UCSD-AML1 (cell line): ENCODE measurements around the gene RRAGC.
"Not testable (repeated sequence)": the region's sequence is repeated elsewhere in the genome, so short reads cannot be mapped to it uniquely, and the experiment has no call there.

Experiments used
- DNase-seq: peaks from one replicate; lab custom pipeline; 2025; ENCODE audit not compliant: unreplicated experiment; lab: John Stamatoyannopoulos, UW

RRAGC gene

DNA sequence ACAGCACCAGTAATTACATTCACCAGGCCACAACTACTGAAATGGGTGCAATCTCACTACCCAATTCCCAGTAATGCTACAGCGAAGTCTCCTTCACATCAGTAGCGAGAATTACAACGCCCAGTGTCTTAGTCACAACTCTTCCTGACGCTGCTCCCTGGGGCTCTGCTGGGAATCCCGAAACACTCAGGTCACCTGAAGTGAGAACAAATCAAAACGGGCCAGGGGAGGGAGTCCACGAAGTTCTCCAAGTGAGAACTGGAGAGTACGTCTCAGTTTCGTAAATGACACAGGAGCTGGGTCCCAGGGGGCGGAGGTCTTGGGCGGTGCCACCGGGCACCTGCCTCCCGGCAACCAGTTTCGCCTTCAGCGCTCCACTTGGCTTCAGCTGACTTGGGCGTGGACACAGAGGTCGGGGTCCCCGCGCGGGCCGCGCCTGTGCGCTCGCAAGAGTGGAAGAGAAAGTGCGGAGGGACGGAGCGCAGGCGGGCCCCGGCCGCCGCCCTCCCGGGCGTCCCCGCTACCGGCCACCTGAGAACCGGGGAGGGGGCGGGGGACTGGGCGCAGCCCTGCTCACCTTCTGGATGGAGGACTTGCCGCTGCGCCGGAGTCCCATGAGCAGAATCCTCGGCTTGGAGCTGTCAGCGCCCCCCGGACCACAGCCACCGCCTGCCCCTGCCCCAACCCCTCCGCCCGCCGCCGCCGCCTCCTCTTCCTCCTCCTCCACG is 575 bp downstream of the RRAGC start:
- peak; percentile 44 for DNase-seq

DNA sequence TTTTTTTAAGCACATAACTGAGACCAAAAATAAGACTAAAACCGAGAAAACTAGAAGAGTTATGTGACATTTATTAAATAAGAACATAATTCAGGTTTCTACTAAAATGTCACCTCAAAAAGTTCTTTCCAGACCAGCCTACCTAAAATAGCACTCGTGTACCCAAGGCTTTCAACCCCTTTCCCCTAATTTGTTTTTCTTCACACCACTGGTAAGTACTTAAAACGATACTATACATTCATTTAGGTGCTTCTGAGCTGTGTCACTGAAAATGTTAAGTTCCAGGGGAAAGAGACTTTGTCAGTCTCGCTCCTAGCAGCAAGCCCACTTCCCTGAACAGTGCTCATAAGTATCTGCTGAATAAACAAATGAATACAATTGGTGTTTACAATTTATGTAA is 6.8 kb downstream of the RRAGC start:
- no peak for DNase-seq

DNA sequence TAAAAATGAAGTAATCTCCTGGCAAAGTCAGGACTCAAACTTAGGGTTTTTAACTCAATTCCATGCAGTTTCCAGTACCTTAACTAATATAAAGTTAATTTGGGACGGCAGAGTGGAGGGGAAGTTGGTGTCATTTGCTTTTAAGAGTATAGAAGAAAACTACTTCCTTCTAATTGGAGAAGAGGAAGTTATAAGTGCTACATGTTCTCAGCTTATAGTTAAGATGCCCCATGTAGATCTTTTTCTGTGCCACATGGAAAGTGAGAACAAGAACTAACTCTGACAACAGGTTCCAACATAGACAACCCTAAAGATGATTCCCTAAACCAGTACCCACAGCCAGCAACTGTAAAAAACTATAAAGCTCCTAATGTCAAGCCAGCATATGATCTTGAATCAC is 11.5 kb downstream of the RRAGC start:
- no peak for DNase-seq

DNA sequence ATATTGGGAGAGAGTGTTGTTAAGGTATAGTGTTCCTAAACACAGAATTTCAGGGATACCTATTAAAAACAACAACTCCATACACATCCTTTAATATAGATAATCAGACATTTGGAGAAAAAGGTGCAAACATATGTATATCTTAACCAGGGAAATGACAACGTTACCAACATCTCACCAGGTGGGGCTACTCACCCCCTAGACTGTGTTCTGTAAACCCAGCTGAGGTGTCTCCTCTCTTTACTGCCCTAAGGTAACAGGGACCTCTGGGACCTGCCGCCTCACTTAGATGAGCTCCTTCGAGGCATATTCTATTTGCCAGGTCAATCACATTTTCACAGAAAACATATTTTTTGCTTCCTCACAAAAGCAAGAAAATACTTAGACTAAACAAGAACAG is 13.4 kb downstream of the RRAGC start:
- DNase-seq: no peak

DNA sequence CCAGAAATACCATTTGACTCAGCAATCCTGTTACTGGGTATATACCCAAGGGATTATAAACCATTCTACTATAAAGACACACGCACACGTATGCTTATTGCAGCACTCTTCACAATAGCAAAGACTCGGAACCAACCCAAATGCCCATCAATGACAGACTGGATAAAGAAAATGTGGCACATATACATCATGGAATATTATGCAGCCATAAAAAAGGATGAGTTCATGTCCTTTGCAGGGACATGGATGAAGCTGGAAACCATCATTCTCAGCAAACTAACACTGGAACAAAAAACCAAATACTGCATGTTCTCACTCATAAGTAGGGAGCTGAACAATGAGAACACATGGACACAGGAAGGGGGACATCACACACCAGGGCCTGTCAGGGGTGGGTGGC is 14.5 kb downstream of the RRAGC start:
- DNase-seq: not testable (repeated sequence)

DNA sequence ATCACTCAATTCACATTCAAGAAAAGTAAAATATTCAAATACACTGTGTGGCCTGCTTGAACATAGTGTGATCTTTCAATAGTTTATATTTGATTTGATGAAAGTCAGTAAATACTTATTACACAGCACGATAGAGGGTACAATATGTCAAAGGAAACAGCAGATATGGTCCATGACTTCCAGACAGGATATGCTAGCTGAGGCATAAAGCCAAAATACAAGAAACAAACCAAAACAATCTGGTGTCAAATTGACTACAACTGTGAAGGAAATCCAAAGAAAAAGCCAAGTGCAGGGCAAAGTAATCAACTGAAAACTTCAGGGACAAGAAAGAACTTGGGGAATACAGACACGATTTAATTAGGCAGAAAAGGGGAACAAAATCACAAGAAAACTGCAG is 19.3 kb downstream of the RRAGC start:
- DNase-seq: no peak

DNA sequence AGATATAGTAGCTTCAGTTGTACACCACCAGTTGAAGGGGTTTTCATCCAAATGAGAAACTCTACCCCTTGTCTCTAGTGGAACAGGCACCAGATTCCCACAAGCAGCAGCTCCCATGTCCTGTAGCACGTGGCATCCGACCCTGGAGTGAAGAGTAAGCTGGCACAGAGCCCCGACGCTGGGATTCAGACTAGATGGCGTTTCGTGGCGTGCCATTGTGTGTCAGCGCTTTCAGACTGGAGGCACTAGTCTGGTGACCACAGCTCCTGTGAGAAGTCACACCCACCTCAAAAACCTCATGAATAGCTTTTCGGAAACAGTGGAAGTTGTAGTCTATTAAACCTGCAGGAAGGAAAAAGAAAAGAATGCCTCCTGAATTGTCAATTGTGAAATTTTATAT is 20.2 kb downstream of the RRAGC start:
- DNase-seq: no peak

DNA sequence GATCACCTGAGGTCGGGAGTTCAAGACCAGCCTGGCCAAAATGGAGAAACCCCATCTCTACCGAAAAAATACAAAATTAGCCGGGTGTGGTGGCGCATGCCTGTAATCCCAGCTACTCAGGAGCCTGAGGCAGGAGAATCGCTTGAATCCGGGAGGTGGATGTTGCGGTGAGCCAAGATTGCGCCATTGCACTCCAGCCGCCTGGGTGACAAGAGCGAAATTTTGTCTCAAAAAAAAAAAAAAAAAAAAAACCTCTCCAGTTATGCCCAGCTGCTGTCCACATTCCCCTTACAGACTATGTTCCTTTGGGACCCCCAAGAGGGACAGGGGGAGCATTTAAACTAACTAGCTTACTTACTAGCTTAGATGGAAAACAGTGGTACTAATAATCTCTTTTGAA is 23.3 kb downstream of the RRAGC start:
- DNase-seq: not testable (repeated sequence)

DNA sequence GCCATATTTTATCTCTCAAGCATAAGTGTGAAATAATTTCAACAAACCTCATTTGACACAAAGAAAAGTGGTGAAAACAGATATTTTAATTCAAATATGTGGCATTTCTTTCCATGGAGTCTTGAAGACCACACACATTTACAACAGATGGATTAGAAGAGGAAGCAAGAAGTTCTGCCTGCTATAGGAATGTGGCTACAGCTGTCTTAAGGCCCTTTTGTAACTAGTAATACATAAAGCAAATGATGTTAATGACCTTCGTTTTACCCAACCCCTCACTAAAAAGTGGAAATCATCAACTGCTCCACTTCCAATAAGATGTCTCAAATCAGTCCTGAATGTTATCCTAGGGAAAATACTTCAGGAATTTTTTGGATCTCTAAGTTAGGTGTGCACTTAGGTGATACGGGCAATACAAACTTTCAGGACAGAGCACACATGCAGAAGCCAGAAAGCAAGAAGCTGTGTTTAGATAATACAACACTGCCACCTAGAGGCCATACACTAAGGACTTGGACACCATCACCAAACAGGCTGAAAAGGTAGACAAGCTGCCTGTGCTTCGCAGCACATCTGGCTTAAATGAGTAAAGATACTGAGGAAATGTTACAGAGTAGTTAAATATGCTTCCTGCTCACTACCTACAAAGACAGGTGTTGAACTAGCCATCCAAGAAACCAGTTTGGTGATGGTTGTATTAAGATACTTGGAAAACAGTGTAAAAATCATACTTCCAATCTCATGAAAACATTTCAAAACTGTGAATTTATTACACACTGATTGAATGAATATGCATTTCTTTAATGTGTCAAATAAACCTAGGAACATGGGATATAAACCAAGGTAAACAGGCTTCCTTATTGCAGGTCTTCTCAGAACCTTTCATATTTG is 24.4 kb downstream of the RRAGC start:
- no peak for DNase-seq

DNA sequence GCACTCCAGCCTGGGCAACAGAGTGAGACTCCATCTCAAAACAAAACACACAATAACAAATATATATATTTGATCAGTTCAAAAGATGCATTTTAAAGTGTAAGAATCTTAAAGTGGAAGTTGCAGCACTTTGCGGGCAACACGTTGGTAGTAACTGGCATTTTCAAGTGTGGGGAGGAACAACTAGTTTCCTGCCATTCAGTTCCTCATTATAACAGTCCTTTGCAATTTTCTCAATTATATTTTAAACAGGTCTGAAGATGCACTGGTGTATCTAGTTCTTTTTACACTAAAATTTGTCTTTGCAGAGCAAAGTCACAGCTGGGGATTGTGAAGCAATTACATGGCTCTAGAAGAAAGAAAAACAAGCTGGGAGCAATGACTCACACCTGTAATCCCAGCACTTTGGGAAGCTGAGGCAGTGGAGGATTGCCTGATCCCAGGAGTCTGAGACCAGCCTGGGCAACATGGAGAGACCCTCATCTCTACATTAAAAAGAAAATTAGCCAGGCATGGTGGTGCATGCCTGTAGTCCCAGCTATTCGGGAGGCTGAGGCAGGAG is 25.3 kb downstream of the RRAGC start:
- no peak for DNase-seq

DNA sequence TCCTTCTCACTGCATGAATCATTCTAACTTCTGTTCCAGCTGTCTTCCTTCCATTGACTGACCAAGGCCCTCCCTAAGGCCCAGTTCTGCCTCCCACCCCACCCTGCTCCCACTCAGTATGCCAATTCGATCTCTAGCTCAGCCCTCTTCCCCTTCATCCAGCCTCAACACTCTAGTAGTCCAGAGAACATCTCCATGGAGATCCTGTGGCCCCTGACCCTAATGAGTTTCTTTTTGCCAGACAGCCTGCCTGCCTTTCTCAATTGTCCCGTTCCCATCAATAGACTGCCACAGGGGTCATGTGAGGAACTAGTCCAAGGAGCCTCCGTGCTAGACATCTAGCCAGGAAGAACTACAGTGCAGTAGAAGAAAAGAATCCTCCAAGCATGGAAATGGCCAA is 26.4 kb downstream of the RRAGC start:
- no peak for DNase-seq

DNA sequence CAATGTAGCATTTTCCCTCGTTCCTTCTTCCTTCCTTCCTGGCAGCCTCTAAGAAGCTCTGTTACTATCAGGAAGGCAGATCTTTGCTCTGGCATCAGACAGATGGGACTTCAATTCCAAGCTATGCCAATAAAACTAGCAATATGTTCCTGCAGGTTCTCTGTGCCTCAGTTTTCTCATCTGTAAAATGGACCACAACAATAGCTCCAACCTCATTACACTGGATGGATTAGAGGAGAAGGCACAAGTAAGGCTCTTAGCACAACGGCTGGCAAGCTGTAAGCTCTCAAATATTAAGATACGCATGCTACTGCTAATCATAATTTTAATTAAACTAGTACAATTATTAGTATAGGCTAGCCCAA is 27.2 kb downstream of the RRAGC start:
- DNase-seq: no peak

DNA sequence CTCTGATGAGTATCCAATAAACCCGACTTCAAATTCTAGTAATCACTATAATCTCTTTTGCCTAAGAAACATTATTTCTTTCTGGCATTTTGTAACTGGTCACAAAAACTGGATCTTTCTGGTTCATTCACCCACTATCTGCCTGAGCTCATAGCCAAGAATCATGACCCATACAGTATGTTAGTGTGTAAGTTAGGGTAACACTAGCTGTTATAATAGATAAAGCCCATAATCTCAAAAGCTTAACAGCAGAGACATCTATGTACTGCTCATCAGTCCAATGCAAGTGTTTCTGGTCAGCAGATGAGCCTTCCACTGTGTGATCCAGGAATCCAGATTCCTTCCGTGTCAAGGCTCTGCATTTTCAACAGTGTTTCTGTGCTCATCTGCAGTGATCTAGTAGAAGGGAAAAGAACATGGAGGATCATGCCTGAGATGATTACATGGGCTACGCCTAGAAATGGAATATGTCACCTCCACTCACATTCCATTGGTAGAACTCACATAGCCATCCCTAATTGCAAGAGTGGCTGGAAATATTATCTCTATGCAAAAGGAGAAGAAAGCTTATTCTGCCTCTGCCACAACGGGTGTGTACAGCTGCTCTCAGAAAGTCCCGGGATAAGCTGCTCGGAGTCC is 27.7 kb downstream of the RRAGC start:
- DNase-seq: no peak

DNA sequence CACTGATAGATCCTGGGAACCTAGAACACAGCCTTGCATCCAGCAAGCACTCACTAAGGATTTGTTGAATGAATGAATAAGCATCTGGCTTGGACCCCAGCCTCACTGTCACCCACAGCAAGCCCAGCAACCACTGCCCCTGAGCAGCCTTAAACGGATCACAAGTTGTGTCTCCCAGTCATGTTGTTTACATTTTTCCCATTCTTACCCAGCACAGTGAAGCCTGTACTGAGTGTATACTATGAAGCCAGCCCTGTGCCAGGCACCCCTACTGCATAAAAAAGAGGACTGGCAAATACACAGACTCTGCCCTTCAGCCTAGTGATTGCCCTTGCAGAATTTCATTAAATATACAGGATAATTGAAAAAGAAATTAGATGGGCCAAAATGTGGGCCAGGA is 30.2 kb downstream of the RRAGC start:
- DNase-seq: no peak

DNA sequence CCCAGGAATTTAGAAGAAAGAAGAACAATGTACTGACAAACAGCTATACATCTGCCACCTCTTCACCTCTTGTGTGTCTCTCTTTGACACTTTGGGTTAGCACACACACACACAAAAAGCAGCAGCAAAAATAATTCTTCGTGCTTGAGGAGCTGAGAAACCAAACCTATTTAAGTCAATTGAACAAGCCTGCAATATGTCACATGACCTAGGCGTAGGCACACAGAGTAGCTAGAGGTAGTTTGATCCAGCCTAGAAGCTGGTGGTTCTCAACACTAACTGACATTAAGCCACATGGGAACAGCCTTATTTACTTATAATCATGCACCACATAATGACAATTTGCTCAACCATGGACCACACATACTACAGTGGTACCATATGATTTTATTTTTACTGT is 32.3 kb downstream of the RRAGC start:
- no peak for DNase-seq

DNA sequence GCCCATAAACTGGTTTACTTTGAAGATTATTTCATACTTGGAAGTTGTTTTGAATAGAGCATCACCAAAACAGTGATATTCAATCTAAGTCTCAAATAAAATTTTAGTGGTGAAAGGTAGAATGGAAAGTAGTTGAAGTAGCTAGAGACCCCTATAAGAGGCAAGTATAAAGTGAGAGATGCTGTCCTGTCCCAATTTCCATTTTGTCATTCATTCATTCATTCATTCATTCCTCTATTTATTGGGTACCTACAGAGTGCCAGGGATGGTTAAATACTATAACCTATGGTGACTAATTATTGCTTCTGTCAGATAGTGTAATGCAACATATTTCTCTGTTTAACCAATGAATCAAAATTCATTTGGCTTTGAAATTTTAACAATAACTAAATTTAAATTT is 32.7 kb downstream of the RRAGC start:
- DNase-seq: no peak

DNA sequence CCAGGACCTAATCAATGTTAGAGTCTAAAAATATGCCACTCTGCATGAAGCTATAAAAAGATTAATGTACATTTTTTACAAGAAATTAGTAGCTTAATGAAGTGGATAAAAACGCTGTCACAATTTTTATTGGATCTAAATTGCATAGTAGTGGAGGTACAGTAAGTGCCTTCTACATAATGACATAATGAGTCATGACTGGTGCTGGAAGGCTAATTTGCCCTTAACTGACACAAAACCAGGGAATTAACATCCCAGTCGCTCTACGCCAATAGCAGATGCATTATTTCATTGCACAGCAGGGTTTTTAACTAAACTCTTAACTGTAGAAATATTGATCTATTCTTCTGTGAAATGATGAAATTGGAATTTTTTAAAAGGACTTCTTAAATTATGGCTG is 33.3 kb downstream of the RRAGC start:
- no peak for DNase-seq

DNA sequence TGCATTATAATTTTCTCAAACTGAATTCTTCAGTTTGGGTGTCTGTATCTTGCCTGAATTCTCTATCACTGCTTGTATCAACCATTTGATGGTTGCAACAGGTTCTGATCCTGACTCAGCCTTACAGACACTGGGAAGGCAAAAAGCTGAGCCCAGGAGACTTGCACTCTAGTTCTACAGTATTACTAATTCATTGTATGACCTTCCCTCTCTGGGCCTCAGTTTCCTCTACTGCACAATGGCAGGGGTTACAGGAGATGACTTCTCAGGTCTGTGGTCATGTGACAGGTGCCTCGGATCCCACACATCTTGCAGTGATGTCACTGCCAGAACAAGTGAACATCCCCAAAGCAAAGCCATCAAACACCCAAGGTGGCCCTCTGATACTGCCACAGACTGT is 38.7 kb downstream of the RRAGC start:
- DNase-seq: no peak

DNA sequence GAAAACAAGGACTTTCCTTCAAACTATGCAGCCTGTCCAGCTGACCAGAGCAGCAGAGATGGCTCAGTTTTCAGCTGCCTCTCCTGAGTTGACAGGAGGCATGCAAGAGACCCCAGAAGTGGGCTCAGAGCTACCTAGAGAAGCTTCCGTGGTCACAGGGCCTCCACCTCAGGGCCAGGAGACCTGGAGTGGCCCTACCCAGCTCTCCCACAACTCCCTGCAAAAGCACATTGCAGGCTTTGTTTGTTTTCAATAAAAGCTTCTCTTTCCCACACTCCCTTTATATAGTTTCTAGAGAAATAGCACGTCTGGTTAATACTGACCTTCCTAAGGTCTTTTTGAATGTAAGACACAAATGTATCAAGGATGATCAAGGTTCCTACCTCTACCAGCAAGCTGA is 40.1 kb downstream of the RRAGC start:
- no peak for DNase-seq

DNA sequence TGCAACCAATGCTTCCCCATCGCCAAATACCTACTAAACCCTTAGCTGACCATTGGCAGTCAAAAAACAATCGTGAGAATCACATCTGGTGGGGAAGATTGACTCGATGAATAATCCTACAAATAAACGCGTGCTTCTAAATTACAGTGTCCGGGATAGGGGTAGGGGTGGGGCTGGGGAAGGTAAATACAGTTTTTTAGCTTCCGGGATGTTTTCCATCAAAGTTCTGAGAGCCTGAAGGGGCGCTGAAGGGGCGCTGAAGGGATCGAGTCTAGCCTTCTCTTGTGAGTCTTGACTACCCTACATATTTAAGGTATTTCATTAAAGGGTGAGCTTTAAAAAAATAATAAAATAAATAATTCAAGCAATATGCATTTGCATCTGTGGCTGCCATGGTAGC is 40.5 kb downstream of the RRAGC start:
- no peak for DNase-seq

DNA sequence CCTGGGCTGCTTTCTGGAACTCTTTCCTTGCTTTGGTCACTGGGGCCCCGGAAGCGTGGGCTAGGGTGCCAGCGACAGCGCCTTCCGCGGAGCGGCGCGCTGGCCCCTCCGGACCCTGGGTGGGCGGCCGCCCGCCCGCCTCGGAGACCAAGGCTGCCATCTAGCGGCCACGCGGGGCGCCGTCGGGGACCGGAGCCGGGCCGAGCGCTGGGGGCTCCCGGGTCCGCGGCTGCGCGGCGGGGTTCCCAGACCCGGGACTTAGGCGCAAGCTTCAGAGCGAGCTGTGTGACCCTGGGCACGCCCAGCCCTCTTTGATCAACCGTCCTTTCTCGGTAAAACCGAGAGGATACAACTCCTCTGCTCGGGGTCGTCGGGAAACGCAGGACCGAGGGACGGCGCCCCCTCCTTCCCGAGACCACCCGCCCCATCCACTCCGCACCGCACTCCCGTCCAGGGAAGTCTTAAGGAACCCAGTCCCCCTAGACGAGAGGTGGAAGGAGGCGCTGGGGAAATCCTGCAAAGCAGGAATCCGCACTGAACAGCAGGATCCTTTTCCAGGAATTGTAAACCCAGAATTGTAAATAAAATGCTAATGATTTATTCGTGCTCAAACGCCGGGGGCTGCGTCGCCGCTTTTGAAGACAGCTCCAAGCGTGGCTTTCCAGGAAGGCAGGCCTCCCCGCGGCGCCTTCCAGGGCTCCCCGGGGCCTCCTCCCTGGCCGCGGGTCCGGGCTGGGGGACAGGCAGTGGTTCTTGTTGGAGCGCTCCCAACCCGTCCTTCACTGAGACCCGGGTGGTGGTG is 41.2 kb downstream of the RRAGC start:
- no peak for DNase-seq
